ENCODE data around the gene KDM5B.
"Not testable (repeated sequence)": the region's sequence is repeated elsewhere in the genome, so short reads cannot be mapped to it uniquely, and the experiment has no call there.

KDM5B gene

DNA sequence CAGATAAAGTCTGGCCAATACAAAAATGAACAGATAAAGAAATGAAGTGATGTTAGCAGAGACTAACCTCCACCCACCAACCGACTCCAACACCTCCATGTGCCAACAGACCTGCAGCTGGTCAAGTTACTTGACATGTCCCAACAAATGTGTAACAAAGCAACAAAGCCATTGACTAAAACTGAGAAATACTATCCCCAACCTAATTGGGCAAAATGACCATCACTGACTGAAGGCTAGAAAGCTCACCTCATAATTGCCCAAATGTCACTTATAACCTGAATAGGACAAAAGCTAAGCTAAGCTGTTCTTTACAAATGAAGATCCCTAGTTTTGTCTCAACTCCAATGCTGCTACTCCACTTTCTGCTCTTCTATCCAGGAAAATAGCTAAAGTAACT is 7.5 kb downstream of the KDM5B start:
- H3K9me3 ChIP-seq (ENCODE audit: insufficient read depth, low read length) = no peaks in the 10 kb centered on the region
- DNase-seq (ENCODE audit: low read depth, low spot score) = no peak
- peaks cover 8% of the 10 kb centered on the region for H3K36me3 ChIP-seq (ENCODE audit: insufficient read depth, insufficient read length, low read length)
- no peaks in the 10 kb centered on the region for H3K4me1 ChIP-seq (ENCODE audit: insufficient read depth, insufficient read length)
- H3K9ac ChIP-seq (ENCODE audit: insufficient read length, low read depth) = no peak overlapping the region
- no peak overlapping the region for H3K4me3 ChIP-seq (ENCODE audit: insufficient read length, low read depth)
- TF ChIP-seq SUZ12 (IDR thresholded peaks at IDR 0.05; ENCODE audit: extremely low read depth, insufficient read depth, insufficient read length) = no peak
- TF ChIP-seq ZNF274 (IDR thresholded peaks at IDR 0.05; ENCODE audit: low read depth, low read length) = no peak
- no peaks in the 10 kb centered on the region for H3K27me3 ChIP-seq (ENCODE audit: insufficient read depth, insufficient read length)

DNA sequence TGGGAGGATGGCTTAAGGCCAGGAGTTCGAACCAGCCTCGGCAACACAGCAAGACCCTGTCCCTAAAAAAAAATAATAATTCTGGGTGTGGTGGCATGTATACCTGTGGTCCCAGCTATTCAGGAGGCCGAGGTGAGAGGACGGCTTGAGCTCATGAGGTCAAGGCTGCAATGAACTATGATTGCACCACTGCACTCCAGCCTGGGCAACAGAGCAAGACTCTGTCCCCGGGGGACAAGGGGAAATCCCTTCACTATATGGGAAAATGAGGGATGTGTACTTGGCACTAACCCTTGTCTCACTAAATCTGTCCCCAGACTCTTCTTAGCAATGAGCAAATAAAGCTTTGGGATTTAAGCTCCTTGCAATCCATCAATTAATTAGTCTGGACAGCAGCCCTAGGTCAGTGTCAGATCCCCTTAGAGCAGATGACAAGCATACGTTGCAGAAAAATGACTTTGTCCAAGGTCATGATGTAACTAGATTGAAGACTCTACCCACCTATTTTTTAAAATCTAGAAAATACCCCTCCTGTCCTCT is 9.4 kb downstream of the KDM5B start:
- no peak for TF ChIP-seq SUZ12 (IDR thresholded peaks at IDR 0.05; ENCODE audit: extremely low read depth, insufficient read depth, insufficient read length)
- TF ChIP-seq ZNF274 (IDR thresholded peaks at IDR 0.05; ENCODE audit: low read depth, low read length) = no peak
- TF ChIP-seq YY1 (IDR thresholded peaks at IDR 0.05; ENCODE audit: insufficient read depth, insufficient read length) = no peak
- Histone ChIP-seq H3K27me3 (ENCODE audit: insufficient read depth, insufficient read length) (no peaks in the 10 kb centered on the region), H3K9ac (ENCODE audit: insufficient read length, low read depth) (no peak overlapping the region), H3K9me3 (ENCODE audit: insufficient read depth, low read length) (no peaks in the 10 kb centered on the region), H3K4me3 (ENCODE audit: insufficient read length, low read depth) (no peak overlapping the region), H3K36me3 (ENCODE audit: insufficient read depth, insufficient read length, low read length) (peaks cover 8% of the 10 kb centered on the region), H3K4me1 (ENCODE audit: insufficient read depth, insufficient read length) (no peaks in the 10 kb centered on the region)
- DNase-seq (ENCODE audit: low read depth, low spot score) = no peak

DNA sequence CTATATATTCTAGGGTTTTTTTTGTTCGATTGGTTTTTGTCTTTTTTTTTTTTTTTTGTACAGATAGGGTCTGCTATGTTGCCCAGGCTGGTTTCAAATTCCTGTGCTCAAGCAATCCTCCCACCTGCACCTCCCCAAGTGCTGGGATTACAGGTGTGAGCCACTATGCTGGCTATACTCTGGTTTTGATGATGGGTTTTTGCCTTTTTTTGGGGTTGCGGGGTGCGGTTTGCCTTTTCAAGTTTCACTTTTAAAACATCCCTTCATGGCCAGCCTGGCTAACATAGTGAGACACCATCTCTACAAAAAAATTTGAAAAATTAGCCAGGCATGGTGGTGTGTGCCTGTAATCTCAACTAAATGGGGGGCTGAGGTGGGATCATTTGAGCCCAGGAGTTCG is 10.0 kb downstream of the KDM5B start:
- H3K9ac ChIP-seq (ENCODE audit: insufficient read length, low read depth) = no peak overlapping the region
- peaks cover 8% of the 10 kb centered on the region for H3K36me3 ChIP-seq (ENCODE audit: insufficient read depth, insufficient read length, low read length)
- no peaks in the 10 kb centered on the region for H3K9me3 ChIP-seq (ENCODE audit: insufficient read depth, low read length)
- no peak for TF ChIP-seq SUZ12 (IDR thresholded peaks at IDR 0.05; ENCODE audit: extremely low read depth, insufficient read depth, insufficient read length)
- no peak for TF ChIP-seq YY1 (IDR thresholded peaks at IDR 0.05; ENCODE audit: insufficient read depth, insufficient read length)
- no peak for TF ChIP-seq ZNF274 (IDR thresholded peaks at IDR 0.05; ENCODE audit: low read depth, low read length)
- no peaks in the 10 kb centered on the region for H3K4me1 ChIP-seq (ENCODE audit: insufficient read depth, insufficient read length)
- no peaks in the 10 kb centered on the region for H3K27me3 ChIP-seq (ENCODE audit: insufficient read depth, insufficient read length)
- no peak for DNase-seq (ENCODE audit: low read depth, low spot score)
- no peak overlapping the region for H3K4me3 ChIP-seq (ENCODE audit: insufficient read length, low read depth)

DNA sequence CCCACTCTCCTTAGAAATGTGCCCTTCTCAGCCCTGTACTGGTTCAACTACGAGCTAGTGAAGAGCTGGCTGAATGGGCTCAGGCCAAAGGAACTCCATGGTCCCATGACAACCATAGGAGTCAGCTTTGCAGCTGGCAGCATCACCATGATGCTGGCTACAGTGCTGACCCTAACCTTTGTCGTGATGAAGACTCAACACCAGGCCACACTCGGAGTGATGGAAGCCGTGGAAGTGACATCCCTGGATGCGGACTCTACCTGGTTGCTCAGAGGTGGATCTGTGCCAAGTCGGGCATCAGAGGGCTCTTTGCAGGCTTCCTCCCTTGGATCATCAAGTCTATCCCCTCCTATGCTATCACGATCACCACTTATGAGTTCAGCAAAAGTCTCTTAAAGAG is 11.6 kb downstream of the KDM5B start:
- DNase-seq (ENCODE audit: low read depth, low spot score) = no peak
- peaks cover 8% of the 10 kb centered on the region for H3K36me3 ChIP-seq (ENCODE audit: insufficient read depth, insufficient read length, low read length)
- H3K9ac ChIP-seq (ENCODE audit: insufficient read length, low read depth) = no peak overlapping the region
- no peaks in the 10 kb centered on the region for H3K27me3 ChIP-seq (ENCODE audit: insufficient read depth, insufficient read length)
- TF ChIP-seq SUZ12 (IDR thresholded peaks at IDR 0.05; ENCODE audit: extremely low read depth, insufficient read depth, insufficient read length) = no peak
- TF ChIP-seq YY1 (IDR thresholded peaks at IDR 0.05; ENCODE audit: insufficient read depth, insufficient read length) = no peak
- no peak for TF ChIP-seq ZNF274 (IDR thresholded peaks at IDR 0.05; ENCODE audit: low read depth, low read length)
- no peak overlapping the region for H3K4me3 ChIP-seq (ENCODE audit: insufficient read length, low read depth)
- no peaks in the 10 kb centered on the region for H3K4me1 ChIP-seq (ENCODE audit: insufficient read depth, insufficient read length)
- H3K9me3 ChIP-seq (ENCODE audit: insufficient read depth, low read length) = no peaks in the 10 kb centered on the region

DNA sequence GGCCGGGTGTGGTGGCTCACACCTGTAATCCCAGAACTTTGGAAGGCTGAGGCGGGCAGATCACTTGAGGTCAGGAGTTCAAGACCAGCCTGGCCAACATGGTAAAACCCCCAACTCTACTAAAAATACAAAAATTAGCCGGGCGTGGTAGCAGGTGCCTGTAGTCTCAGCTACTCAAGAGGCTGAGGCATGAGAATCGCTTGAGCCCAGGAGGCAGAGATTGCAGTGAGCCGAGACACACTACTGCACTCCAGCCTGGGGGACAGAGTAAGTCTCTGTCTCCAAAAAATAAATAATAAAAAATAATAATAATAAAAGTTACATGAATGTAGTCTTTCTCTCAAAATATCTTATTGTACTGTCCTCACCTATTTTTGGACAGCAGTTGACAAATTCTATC is 13.3 kb downstream of the KDM5B start:
- H3K36me3 ChIP-seq (ENCODE audit: insufficient read depth, insufficient read length, low read length); H3K4me1 ChIP-seq (ENCODE audit: insufficient read depth, insufficient read length); H3K4me3 ChIP-seq (ENCODE audit: insufficient read length, low read depth); DNase-seq (ENCODE audit: low read depth, low spot score); H3K9ac ChIP-seq (ENCODE audit: insufficient read length, low read depth); H3K9me3 ChIP-seq (ENCODE audit: insufficient read depth, low read length); H3K27me3 ChIP-seq (ENCODE audit: insufficient read depth, insufficient read length): not testable (repeated sequence)

DNA sequence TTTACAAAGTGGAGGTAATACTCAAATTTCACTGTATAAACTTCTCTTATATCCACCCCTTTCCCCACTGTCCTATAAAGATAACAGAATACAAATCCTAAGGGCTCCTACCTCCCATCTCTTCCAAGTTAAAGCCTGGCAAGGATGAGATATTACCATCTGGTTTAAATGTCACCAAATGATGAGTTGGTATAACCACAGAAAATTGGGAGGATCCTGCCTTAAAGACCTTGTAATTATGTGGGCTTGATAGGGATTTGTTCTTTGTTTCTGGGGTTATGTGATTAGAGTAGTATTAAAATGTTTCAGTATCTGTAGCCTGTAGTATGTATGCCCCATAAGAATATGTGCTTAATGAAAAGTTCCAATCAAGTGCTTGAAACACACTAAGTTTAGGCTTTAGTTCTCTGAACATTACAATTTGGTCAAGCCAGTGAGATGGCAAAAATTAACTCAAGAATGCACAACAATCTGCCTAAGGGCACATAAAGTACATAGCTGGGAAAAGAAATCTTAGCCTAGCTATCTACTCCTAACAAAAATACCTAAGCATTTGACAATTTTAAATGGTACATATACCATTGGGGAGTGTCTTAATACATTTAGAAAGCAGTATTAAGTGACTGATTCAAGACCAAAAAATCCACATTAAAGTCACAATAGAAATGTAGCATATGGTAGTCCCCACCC is 14.0 kb downstream of the KDM5B start:
- no peak for TF ChIP-seq ZNF274 (IDR thresholded peaks at IDR 0.05; ENCODE audit: low read depth, low read length)
- TF ChIP-seq SUZ12 (IDR thresholded peaks at IDR 0.05; ENCODE audit: extremely low read depth, insufficient read depth, insufficient read length) = no peak
- TF ChIP-seq YY1 (IDR thresholded peaks at IDR 0.05; ENCODE audit: insufficient read depth, insufficient read length) = no peak
- Histone ChIP-seq H3K4me3 (ENCODE audit: insufficient read length, low read depth) (no peak overlapping the region), H3K9ac (ENCODE audit: insufficient read length, low read depth) (no peak overlapping the region), H3K4me1 (ENCODE audit: insufficient read depth, insufficient read length) (no peaks in the 10 kb centered on the region), H3K27me3 (ENCODE audit: insufficient read depth, insufficient read length) (no peaks in the 10 kb centered on the region), H3K36me3 (ENCODE audit: insufficient read depth, insufficient read length, low read length) (peaks cover 8% of the 10 kb centered on the region), H3K9me3 (ENCODE audit: insufficient read depth, low read length) (no peaks in the 10 kb centered on the region)
- DNase-seq (ENCODE audit: low read depth, low spot score) = no peak

DNA sequence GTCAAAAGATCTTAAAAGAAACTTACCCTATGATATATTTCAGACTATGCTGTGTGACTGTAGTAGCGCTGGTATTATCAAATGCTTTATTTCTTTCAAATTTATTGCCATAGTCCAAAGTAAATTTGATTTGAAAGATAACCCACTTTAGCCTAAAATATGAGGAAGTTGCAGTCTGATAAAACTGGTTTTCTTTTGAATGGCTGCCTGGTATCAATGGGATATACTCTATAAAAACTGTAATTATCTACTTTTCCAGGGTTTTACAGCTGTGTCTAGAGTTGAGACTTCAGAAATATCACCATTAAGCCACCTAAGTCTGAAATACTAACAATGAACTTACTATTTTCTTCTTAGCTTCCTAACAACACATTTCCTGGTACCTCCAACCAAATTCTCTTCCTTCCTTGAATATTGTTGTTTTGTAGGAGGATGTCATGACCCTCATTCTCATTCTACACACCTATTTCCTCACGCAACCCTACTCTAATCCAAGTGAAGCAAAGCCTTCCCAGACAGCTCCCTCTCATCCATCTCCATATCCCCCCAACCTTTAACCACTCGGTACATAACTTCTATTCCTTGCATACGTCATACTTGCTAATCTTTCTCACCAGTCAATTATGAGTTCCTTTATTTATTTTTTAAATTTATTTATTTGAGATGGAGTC is 17.0 kb downstream of the KDM5B start:
- Histone ChIP-seq H3K9me3 (ENCODE audit: insufficient read depth, low read length) (no peaks in the 10 kb centered on the region), H3K27me3 (ENCODE audit: insufficient read depth, insufficient read length) (no peaks in the 10 kb centered on the region), H3K9ac (ENCODE audit: insufficient read length, low read depth) (no peak overlapping the region), H3K4me3 (ENCODE audit: insufficient read length, low read depth) (no peak overlapping the region), H3K4me1 (ENCODE audit: insufficient read depth, insufficient read length) (no peaks in the 10 kb centered on the region), H3K36me3 (ENCODE audit: insufficient read depth, insufficient read length, low read length) (no peaks in the 10 kb centered on the region)
- TF ChIP-seq YY1 (IDR thresholded peaks at IDR 0.05; ENCODE audit: insufficient read depth, insufficient read length) (no peak), SUZ12 (IDR thresholded peaks at IDR 0.05; ENCODE audit: extremely low read depth, insufficient read depth, insufficient read length) (no peak), ZNF274 (IDR thresholded peaks at IDR 0.05; ENCODE audit: low read depth, low read length) (no peak)
- DNase-seq (ENCODE audit: low read depth, low spot score) = no peak

All from NT2/D1 (cell line).